Activated CD8-positive, alpha-beta memory T cell treated with anti-CD3 and anti-CD28 coated beads for 1 hour (primary cell): ENCODE results near the gene DIO1.
"Not testable (repeated sequence)": the region's sequence is repeated elsewhere in the genome, so short reads cannot be mapped to it uniquely, and the experiment has no call there.

Experiments used
- DNase-seq, 2 donors: peaks; one replicate each; pipeline ENCODE4 v3.0.0-alpha.2; 2020; ENCODE audit warnings: low read depth in 1 of 2; ENCODE audit errors: extremely low read depth in 1 of 2

DIO1 gene

GRCh38 chr1:53893999-53894636, at the start of gene DIO1:
Gene DIO1, plus strand, starts transcription at chr1:53894187. Its CDS starts 24 bp downstream, at chr1:53894211.
- no peak for DNase-seq

- no peak for DNase-seq
Measured at GRCh38 chr1:53847980-53848379, 46.0 kb upstream of the DIO1 start.

GRCh38 chr1:53850082-53850673, 43.8 kb upstream of the DIO1 start:
- DNase-seq = no peak

- DNase-seq = no peak
Measured at GRCh38 chr1:53851571-53852285, 42.3 kb upstream of the DIO1 start.

- DNase-seq = peak in 1 of 2 donors; percentile 17
Measured at GRCh38 chr1:53860967-53861411, 33.0 kb upstream of the DIO1 start.

- DNase-seq = no peak
Measured at GRCh38 chr1:53862507-53862906, 31.5 kb upstream of the DIO1 start.

GRCh38 chr1:53868565-53868964, 25.4 kb upstream of the DIO1 start:
- no peak for DNase-seq

- no peak for DNase-seq
Measured at GRCh38 chr1:53869454-53870117, 24.4 kb upstream of the DIO1 start.

GRCh38 chr1:53871221-53871620, 22.8 kb upstream of the DIO1 start:
- DNase-seq = no peak

GRCh38 chr1:53871773-53872484, 22.1 kb upstream of the DIO1 start:
- no peak for DNase-seq

- DNase-seq = not testable (repeated sequence)
Measured at GRCh38 chr1:53875150-53875549, 18.8 kb upstream of the DIO1 start.

GRCh38 chr1:53878492-53879105, 15.4 kb upstream of the DIO1 start:
- DNase-seq = no peak

GRCh38 chr1:53881853-53882252, 12.1 kb upstream of the DIO1 start:
- not testable (repeated sequence) for DNase-seq

- not testable (repeated sequence) for DNase-seq
Measured at GRCh38 chr1:53883600-53883999, 10.4 kb upstream of the DIO1 start.

- no peak for DNase-seq
Measured at GRCh38 chr1:53888681-53889080, 5.3 kb upstream of the DIO1 start.

GRCh38 chr1:53889304-53890298, 4.4 kb upstream of the DIO1 start, which contains the start of gene YIPF1:
Gene YIPF1, minus strand, starts transcription at chr1:53889797. Its CDS starts 860 bp downstream, at chr1:53888937.
- DNase-seq = peak; percentile 55 to 77

- DNase-seq = no peak
Measured at GRCh38 chr1:53890522-53890941, 3.5 kb upstream of the DIO1 start.

GRCh38 chr1:53891018-53891417, 3.0 kb upstream of the DIO1 start:
- DNase-seq = no peak

GRCh38 chr1:53891678-53892077, 2.3 kb upstream of the DIO1 start:
- DNase-seq = no peak
